MCF 10A (cell line): ENCODE data around the gene NPHS2. TPM values are rescaled to one million over a fixed set of nuclear protein-coding genes. Genes with fewer than 3 reads are reported as not detected.

Source experiments
- Bru-seq: library from RNA; stranded (reverse); fragments of 400-500 nt; gene quantifications from one replicate; lab custom pipeline; 2021; lab: Mats Ljungman, UMichigan
- BruChase-seq, 2 experiments: library from RNA; stranded (reverse); fragments of 400-500 nt; gene quantifications; one replicate each; lab custom pipeline; 2021; lab: Mats Ljungman, UMichigan
- BruUV-seq: library from RNA; stranded (reverse); fragments of 400-500 nt; replicated peaks from 2 replicates; lab custom pipeline; 2021; lab: Mats Ljungman, UMichigan
- CTCF ChIA-PET: fragments of 300-600 bp; sonication (Branson Sonifier 250); formaldehyde crosslinking; extraction: SDS; loops from one replicate; lab custom pipeline; 2021; ENCODE audit warnings: antibody characterized with exemption, inconsistent platforms; lab: Yijun Ruan, JAX
- POLR2A ChIA-PET: fragments of 300-600, 350-650 bp; sonication (Branson Sonifier 250); formaldehyde crosslinking; extraction: SDS; loops from one replicate; lab custom pipeline; 2020; ENCODE audit warnings: antibody characterized with exemption, inconsistent platforms; lab: Yijun Ruan, JAX
- DNase-seq: peaks from one replicate; pipeline ENCODE4 v3.0.0-alpha.2; 2018; ENCODE audit not compliant: unreplicated experiment
- H3K27ac Mint-ChIP-seq: one replicate; pipeline ENCODE4 v1.8.0; 2022; ENCODE audit warnings: mild to moderate bottlenecking, low read depth, mixed read lengths; ENCODE audit not compliant: unreplicated experiment
- H3K27me3 Mint-ChIP-seq: one replicate; pipeline ENCODE4 v1.8.0; 2022; ENCODE audit warnings: mixed read lengths; ENCODE audit not compliant: insufficient read depth, unreplicated experiment
- H3K36me3 Mint-ChIP-seq: one replicate; pipeline ENCODE4 v1.8.0; 2022; ENCODE audit warnings: mild to moderate bottlenecking, moderate library complexity, mixed read lengths; ENCODE audit not compliant: insufficient read depth, unreplicated experiment
- H3K4me1 Mint-ChIP-seq: one replicate; pipeline ENCODE4 v1.8.0; 2022; ENCODE audit warnings: mixed read lengths; ENCODE audit not compliant: insufficient read depth, unreplicated experiment
- H3K4me3 Mint-ChIP-seq: one replicate; pipeline ENCODE4 v1.8.0; 2022; ENCODE audit warnings: mild to moderate bottlenecking, moderate library complexity, mixed read lengths; ENCODE audit not compliant: unreplicated experiment
- H3K9me3 Mint-ChIP-seq: one replicate; pipeline ENCODE4 v1.8.0; 2022; ENCODE audit warnings: mixed read lengths; ENCODE audit not compliant: unreplicated experiment
- CTCF ChIP-seq: fragments of 200-600 bp; IDR thresholded peaks from one replicate; pipeline ENCODE4 v1.8.0; 2022; ENCODE audit warnings: antibody characterized with exemption, mild to moderate bottlenecking; ENCODE audit not compliant: unreplicated experiment
- intact Hi-C: fragments of 100-400 bp; cut with micrococcal nuclease; formaldehyde crosslinking; loops from 2 replicates; pipeline ENCODE4 v1.14.1; 2022
- long read RNA-seq: library from polyadenylated mRNA; stranded (forward); transcript quantifications from one replicate; pipeline ENCODE4 v2.0.0, GENCODE V29; 2022
- total RNA-seq: library from RNA; stranded (reverse); gene quantifications from 2 replicates; pipeline ENCODE4 v1.2.3, GENCODE V29; 2022

NPHS2 gene
- total RNA-seq (not detected in 2 replicates), Bru-seq, nascent RNA (not detected), BruChase-seq, experiment 1, labeled RNA remaining after a 6-hour chase (not detected), BruChase-seq, experiment 2, labeled RNA remaining after a 2-hour chase (not detected)
- long read RNA-seq, result 0 reads

- CTCF ChIA-PET, result interaction anchor here (0.6 kb wide), 1 partner anchor 18 kb away, joined by 5 read pairs; no protein-coding TSS in a partner anchor
- no peak within 1 kb of the TSS for H3K4me3 Mint-ChIP-seq
- peaks cover 47% of the 10 kb centered on the region for H3K27me3 Mint-ChIP-seq
- H3K9me3 Mint-ChIP-seq, result no peaks in the 10 kb centered on the region
- POLR2A ChIA-PET, result no interaction called here
- no peaks in the 10 kb centered on the region for H3K36me3 Mint-ChIP-seq
- intact Hi-C loops, result no loop called here
- no peak for TF ChIP-seq CTCF
- no peak for DNase-seq
- no TSS peak for BruUV-seq
- no peak within 1 kb of the TSS for H3K27ac Mint-ChIP-seq
- H3K4me1 Mint-ChIP-seq, result no peaks in the 10 kb centered on the region
Measured at GRCh38 chr1:179575497-179576314, at the start of gene NPHS2. TSS of gene NPHS2 (minus strand) at chr1:179575948. CDS start at chr1:179575864, 84 bp downstream.

DNA sequence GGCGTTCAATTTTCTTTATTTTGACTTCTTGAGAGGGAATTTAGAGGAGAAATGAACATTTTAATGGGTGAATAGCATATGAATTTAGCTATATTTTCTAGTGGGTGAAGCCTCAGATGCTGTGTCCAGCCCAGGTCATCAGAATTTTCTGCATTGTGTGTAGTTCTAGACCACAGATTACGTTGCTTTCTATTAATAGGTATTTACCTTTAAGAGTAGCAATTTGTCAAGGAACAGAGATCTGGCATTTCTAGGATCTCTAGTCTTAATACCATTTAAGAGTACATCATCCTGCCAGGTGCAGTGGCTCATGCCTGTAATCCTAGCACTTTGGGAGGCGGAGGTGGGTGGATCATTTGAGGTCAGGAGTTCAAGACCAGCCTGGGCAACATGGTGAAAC, 36.6 kb upstream of the NPHS2 start:
- Mint-ChIP-seq H3K27ac (no peak overlapping the region), H3K4me1 (no peaks in the 10 kb centered on the region), H3K4me3 (no peak overlapping the region), H3K36me3 (no peaks in the 10 kb centered on the region), H3K27me3 (peaks cover 59% of the 10 kb centered on the region), H3K9me3 (no peaks in the 10 kb centered on the region)
- POLR2A ChIA-PET, result no interaction called here
- BruUV-seq, result no TSS peak
- DNase-seq, result no peak
- TF ChIP-seq CTCF, result no peak
- CTCF ChIA-PET, result interaction anchor here (0.5 kb wide), 1 partner anchor 13 kb away, joined by 3 read pairs; no protein-coding TSS in a partner anchor
- intact Hi-C loops, result no loop called here

DNA sequence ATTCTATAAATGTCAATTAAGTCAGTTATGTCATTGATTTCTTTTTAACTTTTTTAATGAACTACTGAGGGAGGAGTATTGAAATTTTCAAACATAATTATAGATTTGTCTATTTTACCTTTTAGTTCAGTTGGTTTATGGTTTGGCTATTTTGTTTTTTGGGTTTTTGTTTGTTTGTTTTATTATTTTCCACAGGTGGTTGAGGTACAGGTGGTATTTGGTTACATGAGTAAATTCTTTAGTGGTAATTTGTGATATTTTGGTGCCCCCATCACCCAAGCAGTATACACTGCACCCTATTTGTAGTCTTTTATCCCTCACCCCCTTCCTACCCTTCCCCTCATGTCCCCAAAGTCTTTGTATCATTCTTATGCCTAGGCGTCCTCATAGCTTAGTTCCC, 25.3 kb upstream of the NPHS2 start:
- no TSS peak for BruUV-seq
- Mint-ChIP-seq H3K4me1 (no peaks in the 10 kb centered on the region), H3K27me3 (peaks cover 70% of the 10 kb centered on the region), H3K36me3 (no peaks in the 10 kb centered on the region), H3K9me3 (no peaks in the 10 kb centered on the region), H3K27ac (no peak overlapping the region), H3K4me3 (no peak overlapping the region)
- intact Hi-C loops, result no loop called here
- CTCF ChIA-PET, result interaction anchor here (0.6 to 3.5 kb wide), 5 partner anchors 10 to 353 kb away, joined by 3 to 18 read pairs (median 8); no protein-coding TSS in a partner anchor
- DNase-seq, result no peak
- POLR2A ChIA-PET, result no interaction called here
- no peak for TF ChIP-seq CTCF

GRCh38 chr1:179599623-179600249, 24.0 kb upstream of the NPHS2 start:
- peak; percentile 52 for TF ChIP-seq CTCF
- no peak overlapping the region for H3K27ac Mint-ChIP-seq
- intact Hi-C loops, result loop anchor here (1.0 to 5.0 kb wide), 4 partner anchors 231 to 1067 kb away; no protein-coding TSS in a partner anchor
- POLR2A ChIA-PET, result interaction anchor here (1.1 kb wide), 1 partner anchor 20 kb away, joined by 4 read pairs; no protein-coding TSS in a partner anchor
- H3K27me3 Mint-ChIP-seq, result peaks cover 69% of the 10 kb centered on the region
- H3K4me3 Mint-ChIP-seq, result no peak overlapping the region
- BruUV-seq, result no TSS peak
- H3K9me3 Mint-ChIP-seq, result no peaks in the 10 kb centered on the region
- no peaks in the 10 kb centered on the region for H3K4me1 Mint-ChIP-seq
- H3K36me3 Mint-ChIP-seq, result no peaks in the 10 kb centered on the region
- CTCF ChIA-PET, result interaction anchor here (0.5 to 3.5 kb wide), 19 partner anchors 10 to 826 kb away, joined by 3 to 19 read pairs (median 4); no protein-coding TSS in a partner anchor
- DNase-seq, result peak; percentile 73
